BLaER1 (cell line): Measurements from ENCODE around the gene MYNN.
"Not testable (repeated sequence)": the region's sequence is repeated elsewhere in the genome, so short reads cannot be mapped to it uniquely, and the experiment has no call there.

ENCODE experiments used
- H3K27ac ChIP-seq: shearing (Covaris generic); formaldehyde crosslinking; 2 replicates; pipeline ENCODE4 v1.8.1; 2022
- H3K27me3 ChIP-seq: shearing (Covaris generic); formaldehyde crosslinking; 2 replicates; pipeline ENCODE4 v1.8.1; 2022
- H3K36me3 ChIP-seq: shearing (Covaris generic); formaldehyde crosslinking; 2 replicates; pipeline ENCODE4 v1.8.1; 2022
- H3K4me1 ChIP-seq: shearing (Covaris generic); formaldehyde crosslinking; 2 replicates; pipeline ENCODE4 v1.8.1; 2022
- H3K4me2 ChIP-seq: shearing (Covaris generic); formaldehyde crosslinking; 2 replicates; pipeline ENCODE4 v1.8.1; 2022
- H3K4me3 ChIP-seq: shearing (Covaris generic); formaldehyde crosslinking; 2 replicates; pipeline ENCODE4 v1.8.1; 2022
- H3K9ac ChIP-seq: shearing (Covaris generic); formaldehyde crosslinking; 2 replicates; pipeline ENCODE4 v1.8.1; 2022
- H3K9me3 ChIP-seq: shearing (Covaris generic); formaldehyde crosslinking; 2 replicates; pipeline ENCODE4 v1.8.1; 2022
- H4K20me1 ChIP-seq: shearing (Covaris generic); formaldehyde crosslinking; 2 replicates; pipeline ENCODE4 v1.8.1; 2022
- Cebpa-rat ChIP-seq: shearing (Covaris generic); IDR thresholded peaks from 2 replicates; pipeline ENCODE4 v1.8.1; 2022

Gene MYNN

DNA sequence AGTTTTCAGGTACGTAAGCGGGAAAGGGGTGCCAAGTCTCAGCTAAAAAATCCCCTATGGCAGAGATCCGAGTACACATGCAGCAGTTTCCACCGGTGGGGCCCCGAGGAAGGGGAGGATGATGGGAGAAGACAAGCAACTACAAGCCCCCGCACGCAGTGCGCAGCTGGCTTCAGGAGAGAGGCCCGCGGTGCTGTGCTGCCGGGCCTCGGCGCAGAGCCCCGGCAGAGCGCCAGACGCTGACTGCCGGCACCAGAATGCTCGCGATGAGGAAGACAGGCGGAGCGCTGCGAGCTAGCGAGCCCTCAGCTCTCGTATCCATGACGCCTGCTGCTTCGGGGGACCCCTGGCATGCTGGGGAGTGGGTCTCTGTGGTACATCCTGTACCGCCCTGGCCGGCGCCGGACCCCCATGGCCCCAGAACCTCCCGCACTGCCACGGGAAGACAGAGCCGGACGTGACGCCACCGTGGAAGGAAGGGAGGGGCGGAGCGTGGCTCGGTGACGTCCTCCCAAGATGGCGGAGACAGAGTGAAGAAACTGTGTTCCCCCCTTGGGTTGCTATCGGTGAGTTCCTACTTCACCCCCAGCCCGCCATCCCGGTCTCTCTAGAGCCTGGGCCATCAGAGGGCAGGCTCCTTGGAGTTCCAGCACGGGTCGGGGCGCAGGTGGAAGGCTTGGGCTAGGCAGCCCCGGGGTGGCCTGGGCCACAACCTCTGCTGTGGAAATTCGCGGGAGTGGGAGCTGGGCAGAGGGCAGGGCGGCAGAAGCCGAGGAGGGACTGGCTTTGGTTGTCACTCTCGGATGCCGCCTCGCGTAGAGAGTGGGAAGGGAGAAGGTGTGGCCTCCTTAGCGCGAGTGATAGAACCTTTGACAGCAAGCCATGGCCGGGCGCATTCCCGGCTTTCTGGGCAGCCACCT is at the start of gene MYNN:
MYNN (plus strand) TSS at position 500 of the 920 bp plus-strand sequence. CDS start 900 bp downstream, outside the sequence.
- H3K9me3 ChIP-seq = no peaks in the 10 kb centered on the region
- H3K36me3 ChIP-seq = peaks cover 33% of the 10 kb centered on the region
- peak within 1 kb of the TSS; percentile 82 for H3K4me2 ChIP-seq
- H4K20me1 ChIP-seq = peaks cover 17% of the 10 kb centered on the region; the same call in 1 of the 2 replicates
- peak within 1 kb of the TSS; percentile 76 for H3K4me3 ChIP-seq
- H3K27ac ChIP-seq = peak within 1 kb of the TSS; percentile 89
- H3K27me3 ChIP-seq = peaks cover 6% of the 10 kb centered on the region; the same call in 1 of the 2 replicates
- TF ChIP-seq Cebpa-rat = no peak
- peak within 1 kb of the TSS; percentile 91 for H3K9ac ChIP-seq
- peaks cover 26% of the 10 kb centered on the region for H3K4me1 ChIP-seq

DNA sequence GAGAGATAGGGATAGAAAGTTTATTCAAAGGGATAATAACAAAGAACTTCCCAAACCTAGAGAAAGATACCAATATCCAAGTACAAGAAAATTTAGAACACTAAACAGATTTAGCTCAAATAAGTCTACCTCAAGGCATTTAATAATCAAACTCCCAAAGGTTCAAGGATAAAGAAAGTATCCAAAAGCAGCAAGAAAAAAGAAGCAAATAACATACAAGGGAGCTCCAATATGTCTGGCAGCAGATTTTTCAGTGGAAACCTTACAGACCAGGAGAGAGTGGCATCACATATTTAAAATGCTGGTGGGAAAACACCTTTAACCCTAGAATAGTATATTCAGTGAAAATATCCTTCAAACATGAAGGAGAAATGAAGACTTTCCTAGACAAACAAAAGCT is 41.3 kb upstream of the MYNN start:
- not testable (repeated sequence) for H3K27me3 ChIP-seq, H3K4me1 ChIP-seq, H4K20me1 ChIP-seq, H3K27ac ChIP-seq, H3K4me3 ChIP-seq, H3K4me2 ChIP-seq, H3K9ac ChIP-seq, H3K36me3 ChIP-seq
- H3K9me3 ChIP-seq = peaks cover 18% of the 10 kb centered on the region

DNA sequence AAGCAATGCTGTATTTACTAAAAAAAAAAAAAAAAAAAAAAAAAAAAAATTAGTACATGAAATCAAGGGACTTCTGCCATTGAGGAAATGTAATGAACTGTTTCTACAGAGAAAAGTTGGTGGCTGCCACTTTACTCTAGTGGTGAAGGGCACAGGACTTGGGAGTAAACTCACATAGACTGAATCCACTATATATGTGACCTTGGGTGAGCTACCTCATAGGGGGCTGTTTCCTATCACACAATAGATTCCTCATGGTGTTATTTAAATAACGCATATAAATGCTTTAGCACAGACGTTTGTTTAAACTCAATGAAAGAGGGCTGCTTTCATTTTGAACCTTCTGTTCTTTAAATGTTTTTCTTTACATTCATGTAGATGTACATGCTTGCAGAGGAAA is 34.1 kb upstream of the MYNN start:
- no peaks in the 10 kb centered on the region for H3K27me3 ChIP-seq
- no peak overlapping the region for H3K4me2 ChIP-seq
- H3K9ac ChIP-seq = no peak overlapping the region
- no peaks in the 10 kb centered on the region for H4K20me1 ChIP-seq
- H3K27ac ChIP-seq = no peak overlapping the region
- H3K4me3 ChIP-seq = no peak overlapping the region
- TF ChIP-seq Cebpa-rat = no peak
- peaks cover 9% of the 10 kb centered on the region for H3K4me1 ChIP-seq
- no peaks in the 10 kb centered on the region for H3K36me3 ChIP-seq
- H3K9me3 ChIP-seq = peaks cover 17% of the 10 kb centered on the region

DNA sequence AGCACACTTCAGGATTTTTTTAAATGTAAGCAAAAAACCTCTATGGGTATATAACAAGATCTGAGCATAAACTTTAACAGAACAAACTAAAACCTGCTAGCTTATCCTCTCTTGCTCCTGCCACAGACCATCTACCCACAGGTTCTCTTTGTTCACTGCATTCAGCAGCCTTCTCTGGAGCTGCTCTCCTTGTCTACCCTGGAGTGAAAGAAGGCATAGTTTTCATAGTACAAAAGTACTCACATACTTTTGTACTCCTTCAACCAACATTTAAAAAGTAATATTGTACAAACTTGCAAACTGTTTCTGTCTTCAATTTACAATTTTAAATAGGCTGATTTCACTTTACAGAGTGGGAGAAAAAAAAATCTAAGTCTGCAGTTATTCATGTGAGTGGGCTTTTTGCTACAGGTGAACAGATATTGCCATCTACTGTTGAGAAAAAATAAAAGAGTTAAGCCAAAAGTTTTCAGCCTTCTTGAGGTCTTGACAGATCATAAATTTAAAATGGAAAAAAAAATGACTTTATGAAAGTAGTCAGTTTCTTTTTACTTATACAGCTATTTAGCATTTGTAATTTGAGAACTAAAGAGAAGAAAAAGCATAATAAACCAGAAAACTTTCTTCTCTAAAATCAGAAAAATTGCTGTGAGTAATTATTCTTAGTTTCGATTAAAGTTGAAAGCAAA is 28.7 kb upstream of the MYNN start:
- Histone ChIP-seq H3K9me3 (no peaks in the 10 kb centered on the region), H3K27ac (no peak overlapping the region), H3K4me3 (no peak overlapping the region), H3K27me3 (no peaks in the 10 kb centered on the region), H3K9ac (no peak overlapping the region), H3K4me1 (peaks cover 9% of the 10 kb centered on the region), H3K36me3 (no peaks in the 10 kb centered on the region), H4K20me1 (no peaks in the 10 kb centered on the region), H3K4me2 (no peak overlapping the region)
- TF ChIP-seq Cebpa-rat = no peak

DNA sequence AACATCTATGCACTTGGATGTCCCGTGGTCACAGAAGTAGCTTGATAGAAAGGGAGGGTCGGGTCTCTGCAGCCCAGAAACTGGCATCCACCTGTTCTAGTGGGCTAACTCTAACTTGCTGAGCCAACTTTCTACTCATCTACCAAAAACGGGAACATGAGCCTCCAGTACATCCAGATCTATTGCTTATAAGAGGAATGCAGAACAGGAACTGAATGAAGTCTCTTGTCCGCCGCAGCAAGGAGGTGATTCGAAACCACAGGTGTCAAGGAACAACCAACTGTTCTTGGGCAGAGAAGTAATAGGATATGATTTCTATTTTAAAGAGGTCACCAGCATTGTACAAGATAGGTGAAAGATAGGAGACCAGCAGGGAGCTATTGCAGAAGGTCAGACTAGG is 26.3 kb upstream of the MYNN start:
- H3K9ac ChIP-seq = no peak overlapping the region
- no peak for TF ChIP-seq Cebpa-rat
- H3K27me3 ChIP-seq = no peaks in the 10 kb centered on the region

DNA sequence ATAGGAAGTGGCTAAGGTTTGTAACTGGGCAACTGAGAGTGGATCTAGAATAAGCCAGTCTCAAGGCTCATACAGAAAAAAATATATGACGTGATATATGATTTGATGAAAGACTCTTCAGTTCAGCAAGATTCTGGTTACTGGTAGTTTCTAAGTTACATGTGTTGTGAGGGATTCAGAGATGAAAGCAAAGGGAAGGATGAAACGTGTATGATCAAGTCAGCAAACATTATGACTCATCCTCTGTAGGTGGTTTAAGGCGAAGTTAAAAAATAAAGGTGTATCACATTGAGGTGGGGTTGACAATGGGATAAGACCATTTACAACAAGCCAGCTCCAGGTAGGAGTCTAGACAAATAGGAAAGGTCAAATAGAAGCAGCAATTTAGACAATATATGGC is 24.5 kb upstream of the MYNN start:
- no peak for TF ChIP-seq Cebpa-rat
- Histone ChIP-seq H3K27me3 (no peaks in the 10 kb centered on the region), H3K4me1 (peaks cover under 1% of the 10 kb centered on the region; the same call in 1 of the 2 replicates), H3K36me3 (no peaks in the 10 kb centered on the region), H4K20me1 (no peaks in the 10 kb centered on the region), H3K4me3 (no peak overlapping the region), H3K9me3 (no peaks in the 10 kb centered on the region), H3K9ac (no peak overlapping the region), H3K27ac (no peak overlapping the region), H3K4me2 (no peak overlapping the region)

More for the DNA sequence above, 26.3 kb upstream of the MYNN start:
- Histone ChIP-seq H3K27ac (no peak overlapping the region), H3K4me2 (no peak overlapping the region), H3K36me3 (no peaks in the 10 kb centered on the region), H3K4me3 (no peak overlapping the region), H3K4me1 (peaks cover 9% of the 10 kb centered on the region), H4K20me1 (no peaks in the 10 kb centered on the region), H3K9me3 (no peaks in the 10 kb centered on the region)

DNA sequence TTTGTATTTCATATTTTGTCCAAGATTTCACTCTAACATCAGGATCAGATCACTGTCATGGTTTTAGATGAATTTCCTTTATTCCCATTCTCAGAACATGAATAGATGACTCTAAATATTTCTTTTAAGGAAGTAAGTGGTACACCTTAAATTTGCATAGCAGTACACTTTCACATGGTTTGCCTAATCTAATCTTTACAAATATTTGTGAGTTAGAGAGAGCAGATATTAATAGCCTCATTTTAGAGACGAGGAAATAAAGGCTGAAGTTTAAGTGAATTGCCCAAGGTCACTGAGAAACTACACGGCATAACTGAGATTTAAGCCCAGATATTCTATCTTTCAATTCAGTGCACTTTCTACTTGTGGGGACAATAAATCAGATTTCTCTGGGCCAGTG is 22.5 kb upstream of the MYNN start:
- H3K4me1 ChIP-seq = no peaks in the 10 kb centered on the region
- no peaks in the 10 kb centered on the region for H3K36me3 ChIP-seq
- no peak overlapping the region for H3K9ac ChIP-seq
- H3K4me2 ChIP-seq = no peak overlapping the region
- H3K27me3 ChIP-seq = no peaks in the 10 kb centered on the region
- no peaks in the 10 kb centered on the region for H3K9me3 ChIP-seq
- no peak overlapping the region for H3K27ac ChIP-seq
- no peak overlapping the region for H3K4me3 ChIP-seq
- no peaks in the 10 kb centered on the region for H4K20me1 ChIP-seq
- TF ChIP-seq Cebpa-rat = no peak

DNA sequence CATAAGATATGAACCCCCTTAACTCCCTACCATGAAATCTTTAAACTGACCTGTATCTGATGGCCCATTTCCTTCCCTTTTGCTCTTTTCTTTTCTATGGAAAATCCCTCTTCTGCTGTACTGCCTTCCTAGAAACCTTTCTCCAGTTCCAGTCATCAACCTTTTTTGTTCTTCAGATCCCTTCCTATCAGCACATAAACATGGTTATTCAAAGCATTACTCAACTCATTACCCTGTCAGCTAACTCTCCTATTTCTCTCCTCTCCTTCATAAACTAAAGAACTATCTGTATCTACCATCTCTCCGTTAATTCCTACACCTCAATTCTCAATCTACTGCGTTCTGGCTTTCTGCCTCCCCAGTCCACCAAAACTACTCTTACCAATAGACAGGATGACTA is 21.3 kb upstream of the MYNN start:
- Histone ChIP-seq H3K9me3 (no peaks in the 10 kb centered on the region), H3K4me2 (no peak overlapping the region), H3K27ac (no peak overlapping the region), H3K4me1 (no peaks in the 10 kb centered on the region), H3K4me3 (no peak overlapping the region), H3K27me3 (no peaks in the 10 kb centered on the region), H3K9ac (no peak overlapping the region), H4K20me1 (no peaks in the 10 kb centered on the region), H3K36me3 (no peaks in the 10 kb centered on the region)
- no peak for TF ChIP-seq Cebpa-rat

DNA sequence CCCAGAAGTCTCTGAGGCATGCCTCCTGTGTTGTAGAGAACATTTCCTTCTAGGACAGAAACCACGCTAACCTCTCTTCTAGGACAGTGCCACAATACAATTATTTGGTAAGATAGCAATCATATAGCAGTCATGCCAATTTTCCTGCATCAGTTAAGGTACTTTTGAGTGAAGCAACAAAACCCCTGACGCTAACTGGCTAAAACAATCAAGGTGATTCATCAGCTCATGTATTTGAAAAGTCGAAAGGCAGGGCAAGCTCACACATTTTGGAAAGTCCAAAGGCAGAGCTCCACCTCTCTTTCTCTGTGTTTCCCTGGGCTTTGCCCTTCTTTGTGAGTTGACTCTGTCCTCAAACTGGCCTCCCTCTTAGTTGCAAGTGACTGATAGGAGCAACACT is 18.5 kb upstream of the MYNN start:
- Histone ChIP-seq H3K36me3 (no peaks in the 10 kb centered on the region), H3K27ac (no peak overlapping the region), H4K20me1 (no peaks in the 10 kb centered on the region), H3K27me3 (no peaks in the 10 kb centered on the region), H3K4me3 (no peak overlapping the region), H3K9ac (no peak overlapping the region), H3K4me2 (no peak overlapping the region), H3K4me1 (peaks cover 14% of the 10 kb centered on the region), H3K9me3 (no peaks in the 10 kb centered on the region)
- no peak for TF ChIP-seq Cebpa-rat

DNA sequence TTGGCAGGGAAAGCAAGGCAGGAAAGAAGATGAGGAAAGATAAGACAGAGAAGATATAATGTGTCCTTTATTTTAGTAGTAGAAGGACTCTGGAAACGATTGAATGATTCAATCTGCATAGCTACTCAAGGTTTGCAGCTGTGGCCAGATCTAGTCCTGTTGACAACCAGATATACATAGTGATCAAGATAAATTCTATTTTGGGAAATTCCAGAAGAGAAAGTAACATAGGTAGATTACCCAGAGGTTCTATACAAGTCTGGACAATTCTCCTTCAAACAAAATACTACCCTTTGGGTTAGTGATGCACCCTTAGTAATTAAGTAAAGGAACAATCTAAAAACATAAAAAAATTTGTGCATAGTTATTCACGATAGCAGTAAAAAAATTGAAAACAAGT is 17.7 kb upstream of the MYNN start:
- no peak overlapping the region for H3K27ac ChIP-seq
- H3K36me3 ChIP-seq = no peaks in the 10 kb centered on the region
- no peak for TF ChIP-seq Cebpa-rat
- no peaks in the 10 kb centered on the region for H3K27me3 ChIP-seq
- H3K9ac ChIP-seq = no peak overlapping the region
- H4K20me1 ChIP-seq = no peaks in the 10 kb centered on the region
- no peaks in the 10 kb centered on the region for H3K9me3 ChIP-seq
- no peak overlapping the region for H3K4me2 ChIP-seq
- no peak overlapping the region for H3K4me3 ChIP-seq
- peaks cover 14% of the 10 kb centered on the region for H3K4me1 ChIP-seq
